HCT116 (cell line): ENCODE data around the gene SLC4A9.

ENCODE experiments used
- CEBPB ChIP-seq: IDR thresholded peaks from 2 replicates; pipeline ENCODE4 v1.6.1; 2012; ENCODE audit warnings: low read depth
- CTCF ChIP-seq, 3 experiments: fragments of 200-600 bp in 1 of 3; sonication (generic) in 1 of 3; IDR thresholded peaks in 2 of 3; conservative IDR thresholded peaks in 1 of 3; 2 replicates each; pipeline ENCODE4 v1.5.1; 2012 to 2017; ENCODE audit warnings: low read depth in 2 of 3, low read length in 2 of 3, antibody characterized with exemption in 1 of 3, borderline replicate concordance in 1 of 3, control low read depth in 1 of 3, mild to moderate bottlenecking in 1 of 3, mixed read lengths in 1 of 3, mixed run types in 1 of 3, moderate library complexity in 1 of 3; ENCODE audit not compliant: insufficient read depth in 1 of 3
- EZH2 ChIP-seq: fragments of 200-600 bp; sonication (generic); IDR thresholded peaks from 2 replicates; pipeline ENCODE4 v1.6.1; 2017; ENCODE audit warnings: antibody characterized with exemption, mixed run types
- EZH2phosphoT487 ChIP-seq: fragments of 200-600 bp; IDR thresholded peaks from 2 replicates; pipeline ENCODE4 v1.6.1; 2018; ENCODE audit warnings: antibody characterized with exemption, borderline replicate concordance
- JUND ChIP-seq: IDR thresholded peaks from 2 replicates; pipeline ENCODE4 v1.6.1; 2012
- MAX ChIP-seq: IDR thresholded peaks from 2 replicates; pipeline ENCODE4 v1.6.1; 2012
- POLR2A ChIP-seq: IDR thresholded peaks from 2 replicates; pipeline ENCODE4 v1.7.0; 2011; ENCODE audit warnings: borderline replicate concordance; ENCODE audit not compliant: insufficient read depth, insufficient read length; ENCODE audit errors: extremely low read depth
- POLR2AphosphoS5 ChIP-seq: IDR thresholded peaks from 2 replicates; pipeline ENCODE4 v1.6.1; 2011; ENCODE audit warnings: mild to moderate bottlenecking, low read depth, low read length, moderate library complexity
- REST ChIP-seq: IDR thresholded peaks from 2 replicates; pipeline ENCODE4 v1.6.1; 2012; ENCODE audit warnings: low read depth
- SP1 ChIP-seq: IDR thresholded peaks from 2 replicates; pipeline ENCODE4 v1.6.1; 2012; ENCODE audit warnings: low read depth
- TCF7L2 ChIP-seq: IDR thresholded peaks from 2 replicates; pipeline ENCODE4 v1.7.0; 2011; ENCODE audit warnings: borderline replicate concordance, inconsistent platforms; ENCODE audit not compliant: insufficient read depth, insufficient read length; ENCODE audit errors: extremely low read depth
- ZBTB33 ChIP-seq: IDR thresholded peaks from 2 replicates; pipeline ENCODE4 v1.6.1; 2011; ENCODE audit warnings: mild to moderate bottlenecking, low read length, moderate library complexity; ENCODE audit not compliant: insufficient replicate concordance; ENCODE audit errors: extremely low read depth
- ZNF274 ChIP-seq: fragments of 200-500 bp; sonication (Bioruptor generic); IDR thresholded peaks from 2 replicates; pipeline ENCODE4 v1.6.1; 2014; ENCODE audit warnings: mild to moderate bottlenecking, low read depth, low read length, inconsistent platforms

- TF ChIP-seq ZBTB33, result no peak
- no peak for TF ChIP-seq POLR2A
- TF ChIP-seq EZH2, result no peak
- TF ChIP-seq CTCF (IDR thresholded peaks at IDR 0.05 in 2 of 3, conservative IDR thresholded peaks at IDR 0.05 in 1 of 3; ENCODE audit: borderline replicate concordance in 1 of 3, insufficient read depth in 1 of 3, low read depth in 2 of 3, low read length in 2 of 3), result no peak
- no peak for TF ChIP-seq CEBPB
- no peak for TF ChIP-seq ZNF274
- TF ChIP-seq POLR2AphosphoS5, result no peak
- no peak for TF ChIP-seq JUND
- TF ChIP-seq MAX, result no peak
- no peak for TF ChIP-seq SP1
- no peak for TF ChIP-seq EZH2phosphoT487
- no peak for TF ChIP-seq TCF7L2
- no peak for TF ChIP-seq REST
These were observed 32.4 kb upstream of the SLC4A9 start for GRCh38 chr5:140327589-140327988.
